K562 (cell line): ENCODE measurements around the gene MEGF11. TPM values are rescaled to one million over a fixed set of nuclear protein-coding genes. Genes with fewer than 3 reads are reported as not detected.

Experiments
- ARID2 ChIP-seq: fragments of 450-650 bp; IDR thresholded peaks from 2 replicates; pipeline ENCODE4 v1.6.1; 2017; ENCODE audit warnings: antibody characterized with exemption, mild to moderate bottlenecking
- ARNT ChIP-seq, 2 experiments: fragments of 450-650 bp; IDR thresholded peaks; 2 replicates each; pipeline ENCODE4 v1.6.1; 2016; ENCODE audit warnings: mild to moderate bottlenecking in 1 of 2
- CEBPB ChIP-seq: fragments of 450-650 bp; IDR thresholded peaks from 2 replicates; pipeline ENCODE4 v1.6.1; 2016; ENCODE audit warnings: missing genetic modification characterization, missing compliant biosample characterization
- DDX20 ChIP-seq: fragments of 450-650 bp; IDR thresholded peaks from 2 replicates; pipeline ENCODE4 v1.6.1; 2016; ENCODE audit warnings: missing genetic modification characterization, low read depth, mild to moderate bottlenecking, missing compliant biosample characterization, moderate library complexity
- FOXK1 ChIP-seq: sonication (generic); formaldehyde crosslinking; IDR thresholded peaks from 2 replicates; pipeline ENCODE4 v1.8.0; 2022; ENCODE audit warnings: missing genetic modification reagents, mild to moderate bottlenecking, borderline replicate concordance
- IRF9 ChIP-seq: fragments of 450-650 bp; IDR thresholded peaks from 2 replicates; pipeline ENCODE4 v1.6.1; 2016; ENCODE audit warnings: missing biosample characterization, missing genetic modification characterization
- MAFK ChIP-seq: IDR thresholded peaks from 2 replicates; pipeline ENCODE4 v1.6.1; 2011; ENCODE audit warnings: low read length, improper control_type of control experiment
- MBD1 ChIP-seq: fragments of 250-450 bp; sonication (Bioruptor Pico); IDR thresholded peaks from 2 replicates; pipeline ENCODE4 v1.8.0; 2022; ENCODE audit warnings: inconsistent platforms
- MEIS2 ChIP-seq: fragments of 450-650 bp; IDR thresholded peaks from 2 replicates; pipeline ENCODE4 v1.6.1; 2014; ENCODE audit warnings: mild to moderate bottlenecking; ENCODE audit not compliant: partially characterized antibody
- POLR2H ChIP-seq: IDR thresholded peaks from 2 replicates; pipeline ENCODE4 v1.6.1; 2016; ENCODE audit warnings: missing genetic modification characterization, low read depth, mild to moderate bottlenecking, control low read depth, missing compliant biosample characterization, moderate library complexity
- RUNX1 ChIP-seq: sonication (generic); IDR thresholded peaks from 2 replicates; pipeline ENCODE4 v1.6.1; 2016; ENCODE audit warnings: antibody characterized with exemption, low read depth
- SMAD3 ChIP-seq: fragments of 450-650 bp; formaldehyde crosslinking; conservative IDR thresholded peaks from 2 replicates; pipeline ENCODE4 v1.4.0; 2020; ENCODE audit warnings: mild to moderate bottlenecking
- SPI1 ChIP-seq: IDR thresholded peaks from 2 replicates; pipeline ENCODE4 v1.6.1; 2011; ENCODE audit warnings: low read depth, low read length, control low read depth, borderline replicate concordance
- TBP ChIP-seq: optimal IDR thresholded peaks from 2 replicates; pipeline ENCODE3; 2011; ENCODE audit warnings: low read depth, low read length, improper control_type of control experiment
- TFAM ChIP-seq: fragments of 250-450 bp; sonication (Bioruptor Pico); conservative IDR thresholded peaks from 2 replicates; pipeline ENCODE4 v1.5.0; 2021; ENCODE audit warnings: mild to moderate bottlenecking, moderate library complexity
- THRB ChIP-seq: fragments of 450-650 bp; formaldehyde crosslinking; conservative IDR thresholded peaks from 2 replicates; pipeline ENCODE4 v1.4.0; 2022; ENCODE audit warnings: mild to moderate bottlenecking, missing genetic modification characterization
- YBX1 ChIP-seq: fragments of 450-650 bp; IDR thresholded peaks from 2 replicates; pipeline ENCODE4 v1.7.1; 2016; ENCODE audit warnings: mild to moderate bottlenecking
- ZFP36 ChIP-seq: fragments of 150-350 bp; IDR thresholded peaks from 2 replicates; pipeline ENCODE4 v1.6.1; 2018; ENCODE audit warnings: low read length, low read depth; ENCODE audit not compliant: partially characterized antibody
- ZFP91 ChIP-seq: sonication (generic); formaldehyde crosslinking; IDR thresholded peaks from 2 replicates; pipeline ENCODE4 v1.8.0; 2022; ENCODE audit warnings: mild to moderate bottlenecking, missing genetic modification reagents
- ZNF174 ChIP-seq: fragments of 250-450 bp; sonication (Bioruptor Pico); IDR thresholded peaks from 2 replicates; pipeline ENCODE4 v1.4.0; 2020; ENCODE audit warnings: mild to moderate bottlenecking
- ZNF24 ChIP-seq: fragments of 450-650 bp; IDR thresholded peaks from 2 replicates; pipeline ENCODE4 v1.6.1; 2016
- ZNF3 ChIP-seq: fragments of 250-450 bp; sonication (Bioruptor Pico); IDR thresholded peaks from 2 replicates; pipeline ENCODE4 v1.5.0; 2021; ENCODE audit warnings: mild to moderate bottlenecking, moderate library complexity
- ZNF431 ChIP-seq: sonication (generic); formaldehyde crosslinking; IDR thresholded peaks from 2 replicates; pipeline ENCODE4 v1.8.0; 2022; ENCODE audit warnings: mild to moderate bottlenecking, missing genetic modification reagents
- ZNF584 ChIP-seq: fragments of 200-800 bp; sonication (Bioruptor generic); IDR thresholded peaks from 2 replicates; pipeline ENCODE4 v1.6.1; 2016; ENCODE audit warnings: low read depth, mild to moderate bottlenecking, missing genetic modification characterization, missing compliant biosample characterization
- polyA plus RNA-seq, 8 experiments: library from polyadenylated mRNA; depleted of rRNA in 4 of 8; stranded (reverse) in 5 of 8; unstranded in 3 of 8; fragments of >200 nt; fragmentation: Nextera tagmentation in 2 of 8; fragmentation: Illumina TruSeq in 1 of 8; extraction: Ambion mirVana in 2 of 8; extraction: Trizol in 1 of 8; gene quantifications; 2 replicates each; pipeline versions ENCODE4 v1.2.1 to v1.2.3, GENCODE V29; 2011 to 2014; ENCODE audit warnings: inconsistent platforms in 1 of 8, missing spikeins in 1 of 8
- total RNA-seq, 7 experiments: library from RNA; depleted of rRNA in 6 of 7; stranded (reverse); fragments of >200 nt in 6 of 7; fragmentation: Illumina TruSeq in 2 of 7; extraction: Trizol in 2 of 7; gene quantifications; 2 replicates each; pipeline versions ENCODE4 v1.2.1 to v1.2.3, GENCODE V29; 2011 to 2021; ENCODE audit warnings: low replicate concordance in 1 of 7

The MEGF11 gene
- total and polyA plus RNA-seq, 9 of the 15 experiments (the other 6 are each of a cell fraction or from before 2014, with no cell fraction given): 0.06 to 0.23 (median 0.20) TPM; not detected in 6

- TF ChIP-seq ZNF174 (CRISPR knock-in tag): no peak
- no peak; the same call in 1 of the 2 replicates for TF ChIP-seq ZNF431 (CRISPR knock-in tag)
- no peak for TF ChIP-seq SPI1
- no peak for TF ChIP-seq MAFK
- TF ChIP-seq SMAD3: peak; percentile 52
- no peak for TF ChIP-seq ZFP91
- no peak for TF ChIP-seq RUNX1
- no peak for TF ChIP-seq THRB (CRISPR knock-in tag)
- TF ChIP-seq IRF9 (tag): peak; percentile 86
- no peak for TF ChIP-seq MBD1
- peak; percentile 80 for TF ChIP-seq POLR2H (tag)
- TF ChIP-seq ZNF3 (CRISPR knock-in tag): no peak
- TF ChIP-seq ARID2: no peak
- peak; percentile 50; the same call in 1 of the 2 replicates for TF ChIP-seq ZNF584 (CRISPR knock-in tag)
- TF ChIP-seq ARNT (IDR thresholded peaks at IDR 0.05): peak in 1 of 2 experiments; percentile 59; a peak in 1 of 4 replicates
- TF ChIP-seq FOXK1 (CRISPR knock-in tag): 0 out of 2 replicates have a peak, but pooled peaks have one; percentile 25
- TF ChIP-seq ZNF24: peak; percentile 21; the same call in 1 of the 2 replicates
- TF ChIP-seq ZFP36: peak; percentile 51
- TF ChIP-seq MEIS2: peak; percentile 2
- no peak for TF ChIP-seq YBX1
- no peak for TF ChIP-seq TFAM (CRISPR knock-in tag)
- peak; percentile 79 for TF ChIP-seq CEBPB (tag)
- TF ChIP-seq TBP: no peak
- no peak for TF ChIP-seq DDX20 (tag)
Measured at GRCh38 chr15:65970937-65971740, 282.4 kb downstream of the MEGF11 start (continued).
